Activated CD4-positive, alpha-beta T cell treated with anti-CD3 and anti-CD28 coated beads, Interleukin-2, amount 10 ng/mL, durations not matched to agents 24 days and 14 days (primary cell): Measurements from ENCODE around the gene COL4A2. TPM values are rescaled to one million over a fixed set of nuclear protein-coding genes. Genes with fewer than 3 reads are reported as not detected.

Experiments used
- DNase-seq: peaks from one replicate; pipeline ENCODE4 v3.0.0; 2022
- H3K27ac Mint-ChIP-seq: one replicate; pipeline ENCODE4 v1.8.0; 2022; ENCODE audit warnings: mild to moderate bottlenecking, mixed read lengths
- H3K27me3 Mint-ChIP-seq: one replicate; pipeline ENCODE4 v1.8.0; 2022; ENCODE audit warnings: mixed read lengths
- H3K36me3 Mint-ChIP-seq: one replicate; pipeline ENCODE4 v1.8.0; 2022; ENCODE audit warnings: low read depth, mild to moderate bottlenecking, mixed read lengths
- H3K4me1 Mint-ChIP-seq: one replicate; pipeline ENCODE4 v1.8.0; 2021; ENCODE audit warnings: mixed read lengths
- H3K4me3 Mint-ChIP-seq: one replicate; pipeline ENCODE4 v1.8.0; 2022; ENCODE audit warnings: mild to moderate bottlenecking, moderate library complexity, mixed read lengths
- H3K9me3 Mint-ChIP-seq: one replicate; pipeline ENCODE4 v1.8.0; 2021; ENCODE audit warnings: mixed read lengths
- intact Hi-C: fragments of 100-400 bp; cut with micrococcal nuclease; formaldehyde crosslinking; loops from one replicate; pipeline ENCODE4 v1.15.1; 2023
- total RNA-seq: library from RNA; stranded (reverse); gene quantifications from 2 replicates; pipeline ENCODE4 v1.2.3, GENCODE V29; 2022

Gene COL4A2
- total RNA-seq, 1 donor from 2014 or later: not detected

- Mint-ChIP-seq H3K36me3 (no peaks in the 10 kb centered on the region), H3K27ac (no peak overlapping the region), H3K4me3 (no peak overlapping the region), H3K27me3 (peaks cover 6% of the 10 kb centered on the region), H3K9me3 (no peaks in the 10 kb centered on the region), H3K4me1 (no peaks in the 10 kb centered on the region)
- intact Hi-C loops: no loop called here
- no peak for DNase-seq
Measured at GRCh38 chr13:110353339-110353977, 46.4 kb downstream of the COL4A2 start.

GRCh38 chr13:110354123-110354627 is 47.1 kb downstream of the COL4A2 start:
- no peaks in the 10 kb centered on the region for H3K9me3 Mint-ChIP-seq
- no peak overlapping the region for H3K27ac Mint-ChIP-seq
- intact Hi-C loops: no loop called here
- H3K27me3 Mint-ChIP-seq: peaks cover 6% of the 10 kb centered on the region
- H3K36me3 Mint-ChIP-seq: no peaks in the 10 kb centered on the region
- H3K4me3 Mint-ChIP-seq: no peak overlapping the region
- DNase-seq: no peak
- no peaks in the 10 kb centered on the region for H3K4me1 Mint-ChIP-seq

GRCh38 chr13:110354715-110355473 is 47.8 kb downstream of the COL4A2 start:
- intact Hi-C loops: no loop called here
- Mint-ChIP-seq H3K4me1 (no peaks in the 10 kb centered on the region), H3K36me3 (no peaks in the 10 kb centered on the region), H3K27ac (no peak overlapping the region), H3K4me3 (no peak overlapping the region), H3K9me3 (no peaks in the 10 kb centered on the region), H3K27me3 (peaks cover 3% of the 10 kb centered on the region)
- no peak for DNase-seq

- Mint-ChIP-seq H3K9me3 (no peaks in the 10 kb centered on the region), H3K27me3 (peaks cover 1% of the 10 kb centered on the region), H3K36me3 (no peaks in the 10 kb centered on the region), H3K4me3 (no peak overlapping the region), H3K27ac (no peak overlapping the region), H3K4me1 (no peaks in the 10 kb centered on the region)
- intact Hi-C loops: no loop called here
- DNase-seq: no peak
Measured at GRCh38 chr13:110356362-110356761, 49.3 kb downstream of the COL4A2 start.

GRCh38 chr13:110358381-110358780 is 51.3 kb downstream of the COL4A2 start:
- H3K4me1 Mint-ChIP-seq: no peaks in the 10 kb centered on the region
- H3K9me3 Mint-ChIP-seq: no peaks in the 10 kb centered on the region
- H3K36me3 Mint-ChIP-seq: no peaks in the 10 kb centered on the region
- no peak overlapping the region for H3K4me3 Mint-ChIP-seq
- no peak for DNase-seq
- H3K27ac Mint-ChIP-seq: no peak overlapping the region
- H3K27me3 Mint-ChIP-seq: peaks cover 2% of the 10 kb centered on the region
- intact Hi-C loops: no loop called here

- Mint-ChIP-seq H3K4me1 (no peaks in the 10 kb centered on the region), H3K27ac (no peak overlapping the region), H3K36me3 (no peaks in the 10 kb centered on the region), H3K27me3 (peaks cover 2% of the 10 kb centered on the region), H3K9me3 (no peaks in the 10 kb centered on the region), H3K4me3 (no peak overlapping the region)
- no peak for DNase-seq
- intact Hi-C loops: no loop called here
Measured at GRCh38 chr13:110359840-110360301, 52.8 kb downstream of the COL4A2 start.

- no peak for DNase-seq
- Mint-ChIP-seq H3K27ac (no peak overlapping the region), H3K4me1 (no peaks in the 10 kb centered on the region), H3K9me3 (no peaks in the 10 kb centered on the region), H3K27me3 (peaks cover 2% of the 10 kb centered on the region), H3K36me3 (no peaks in the 10 kb centered on the region), H3K4me3 (no peak overlapping the region)
- intact Hi-C loops: no loop called here
Measured at GRCh38 chr13:110360598-110360997, 53.5 kb downstream of the COL4A2 start.

- no peaks in the 10 kb centered on the region for H3K4me1 Mint-ChIP-seq
- intact Hi-C loops: no loop called here
- peaks cover 2% of the 10 kb centered on the region for H3K27me3 Mint-ChIP-seq
- DNase-seq: no peak
- no peak overlapping the region for H3K4me3 Mint-ChIP-seq
- H3K27ac Mint-ChIP-seq: no peak overlapping the region
- no peaks in the 10 kb centered on the region for H3K36me3 Mint-ChIP-seq
- H3K9me3 Mint-ChIP-seq: no peaks in the 10 kb centered on the region
Measured at GRCh38 chr13:110361365-110361911, 54.4 kb downstream of the COL4A2 start.

GRCh38 chr13:110363010-110363409 is 55.9 kb downstream of the COL4A2 start:
- DNase-seq: no peak
- H3K9me3 Mint-ChIP-seq: no peaks in the 10 kb centered on the region
- H3K27ac Mint-ChIP-seq: no peak overlapping the region
- H3K4me1 Mint-ChIP-seq: no peaks in the 10 kb centered on the region
- peaks cover 2% of the 10 kb centered on the region for H3K27me3 Mint-ChIP-seq
- no peaks in the 10 kb centered on the region for H3K36me3 Mint-ChIP-seq
- no peak overlapping the region for H3K4me3 Mint-ChIP-seq
- intact Hi-C loops: no loop called here

GRCh38 chr13:110364081-110364480 is 57.0 kb downstream of the COL4A2 start:
- no peak for DNase-seq
- intact Hi-C loops: no loop called here
- Mint-ChIP-seq H3K27me3 (peaks cover 2% of the 10 kb centered on the region), H3K4me3 (no peak overlapping the region), H3K36me3 (no peaks in the 10 kb centered on the region), H3K9me3 (no peaks in the 10 kb centered on the region), H3K27ac (no peak overlapping the region), H3K4me1 (no peaks in the 10 kb centered on the region)

- intact Hi-C loops: no loop called here
- DNase-seq: no peak
- H3K9me3 Mint-ChIP-seq: no peaks in the 10 kb centered on the region
- H3K36me3 Mint-ChIP-seq: no peaks in the 10 kb centered on the region
- H3K27ac Mint-ChIP-seq: no peak overlapping the region
- no peak overlapping the region for H3K4me3 Mint-ChIP-seq
- H3K27me3 Mint-ChIP-seq: peaks cover 5% of the 10 kb centered on the region
- H3K4me1 Mint-ChIP-seq: no peaks in the 10 kb centered on the region
Measured at GRCh38 chr13:110365876-110366275, 58.8 kb downstream of the COL4A2 start.

- H3K9me3 Mint-ChIP-seq: no peaks in the 10 kb centered on the region
- no peak for DNase-seq
- H3K36me3 Mint-ChIP-seq: no peaks in the 10 kb centered on the region
- peaks cover 6% of the 10 kb centered on the region for H3K27me3 Mint-ChIP-seq
- no peak overlapping the region for H3K4me3 Mint-ChIP-seq
- no peak overlapping the region for H3K27ac Mint-ChIP-seq
- no peaks in the 10 kb centered on the region for H3K4me1 Mint-ChIP-seq
- intact Hi-C loops: no loop called here
Measured at GRCh38 chr13:110366733-110367132, 59.6 kb downstream of the COL4A2 start.

GRCh38 chr13:110367620-110368019 is 60.5 kb downstream of the COL4A2 start:
- H3K4me1 Mint-ChIP-seq: no peaks in the 10 kb centered on the region
- H3K27me3 Mint-ChIP-seq: peaks cover 10% of the 10 kb centered on the region
- intact Hi-C loops: no loop called here

GRCh38 chr13:110368408-110368807 is 61.3 kb downstream of the COL4A2 start:
- no peaks in the 10 kb centered on the region for H3K9me3 Mint-ChIP-seq
- H3K36me3 Mint-ChIP-seq: no peaks in the 10 kb centered on the region
- DNase-seq: no peak
- H3K4me3 Mint-ChIP-seq: no peak overlapping the region
- peaks cover 11% of the 10 kb centered on the region for H3K27me3 Mint-ChIP-seq
- intact Hi-C loops: no loop called here
- H3K4me1 Mint-ChIP-seq: no peaks in the 10 kb centered on the region
- no peak overlapping the region for H3K27ac Mint-ChIP-seq

More at GRCh38 chr13:110367620-110368019, 60.5 kb downstream of the COL4A2 start:
- no peak for DNase-seq
- Mint-ChIP-seq H3K9me3 (no peaks in the 10 kb centered on the region), H3K36me3 (no peaks in the 10 kb centered on the region), H3K27ac (no peak overlapping the region), H3K4me3 (no peak overlapping the region)
